ENCODE results near the gene ECPAS.

The ECPAS gene

DNA sequence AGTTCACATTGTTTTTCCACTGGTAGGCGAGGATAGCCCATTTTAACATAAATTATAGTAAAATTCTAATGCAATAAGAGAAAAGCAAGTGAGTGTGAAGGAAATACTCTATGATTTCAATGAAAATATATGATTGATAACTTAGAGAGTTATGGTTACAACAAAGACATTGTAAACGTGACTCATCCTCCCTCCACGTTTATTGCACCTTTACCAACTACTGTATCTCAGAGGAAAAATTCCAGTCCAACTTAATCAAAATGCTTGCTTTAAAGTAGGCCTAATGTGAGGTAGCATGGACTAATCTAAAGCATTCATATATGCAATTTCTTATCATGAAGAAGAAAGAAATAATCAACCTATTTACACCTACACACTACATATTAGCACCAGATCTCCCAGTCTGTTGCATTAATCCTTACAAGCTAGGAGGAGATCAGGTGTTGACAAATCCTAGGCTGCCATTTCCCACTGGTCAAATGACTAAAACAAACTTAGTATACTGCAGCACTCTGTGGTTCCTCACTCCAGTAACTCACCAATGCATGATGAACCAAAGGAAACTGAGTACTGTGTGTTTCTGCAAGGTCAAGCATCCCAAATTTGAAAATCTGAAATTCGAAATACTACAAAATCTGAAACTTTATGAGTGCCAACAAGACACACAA is 41.7 kb downstream of the ECPAS start:
- H3K36me3 ChIP-seq (ENCODE audit: control insufficient read depth, insufficient read depth, low read length), result peaks cover 83% of the 10 kb centered on the region

DNA sequence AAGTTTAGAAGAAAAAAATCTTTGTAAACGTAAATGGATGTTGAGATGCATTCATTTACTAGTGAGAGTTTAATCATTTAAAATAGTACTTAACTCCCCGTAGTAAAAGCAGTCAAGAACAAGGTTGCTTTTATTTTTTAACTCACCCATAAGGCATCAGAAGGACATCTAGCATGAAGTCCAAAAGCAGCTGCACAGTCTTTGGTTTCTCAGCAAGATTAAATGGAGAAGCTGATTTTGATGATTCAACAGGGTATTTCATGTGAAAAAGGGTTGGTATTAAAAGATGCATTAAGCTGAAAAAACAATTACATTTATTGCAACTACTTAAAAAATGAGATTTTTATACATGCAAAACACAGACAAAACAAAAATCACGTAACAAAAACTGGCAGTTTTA is 44.0 kb downstream of the ECPAS start:
- Histone ChIP-seq H3K4me1 (ENCODE audit: control insufficient read depth, insufficient read depth, low read length) (no peaks in the 10 kb centered on the region), H3K27ac (ENCODE audit: low read depth, low read length) (no peak overlapping the region), H3K27me3 (ENCODE audit: control insufficient read depth, insufficient read depth, low read length) (no peaks in the 10 kb centered on the region), H3K36me3 (ENCODE audit: control insufficient read depth, insufficient read depth, low read length) (peaks cover 87% of the 10 kb centered on the region), H3K4me3 (ENCODE audit: low read depth, low read length) (no peak overlapping the region), H3K9me3 (ENCODE audit: control insufficient read depth, insufficient read depth, low read length) (no peaks in the 10 kb centered on the region), H3K9ac (ENCODE audit: low read depth, low read length) (no peak overlapping the region)

More for the DNA sequence above, 41.7 kb downstream of the ECPAS start:
- Histone ChIP-seq H3K9ac (ENCODE audit: low read depth, low read length) (no peak overlapping the region), H3K9me3 (ENCODE audit: control insufficient read depth, insufficient read depth, low read length) (no peaks in the 10 kb centered on the region), H3K27ac (ENCODE audit: low read depth, low read length) (no peak overlapping the region), H3K4me1 (ENCODE audit: control insufficient read depth, insufficient read depth, low read length) (no peaks in the 10 kb centered on the region), H3K27me3 (ENCODE audit: control insufficient read depth, insufficient read depth, low read length) (no peaks in the 10 kb centered on the region), H3K4me3 (ENCODE audit: low read depth, low read length) (no peak overlapping the region)

DNA sequence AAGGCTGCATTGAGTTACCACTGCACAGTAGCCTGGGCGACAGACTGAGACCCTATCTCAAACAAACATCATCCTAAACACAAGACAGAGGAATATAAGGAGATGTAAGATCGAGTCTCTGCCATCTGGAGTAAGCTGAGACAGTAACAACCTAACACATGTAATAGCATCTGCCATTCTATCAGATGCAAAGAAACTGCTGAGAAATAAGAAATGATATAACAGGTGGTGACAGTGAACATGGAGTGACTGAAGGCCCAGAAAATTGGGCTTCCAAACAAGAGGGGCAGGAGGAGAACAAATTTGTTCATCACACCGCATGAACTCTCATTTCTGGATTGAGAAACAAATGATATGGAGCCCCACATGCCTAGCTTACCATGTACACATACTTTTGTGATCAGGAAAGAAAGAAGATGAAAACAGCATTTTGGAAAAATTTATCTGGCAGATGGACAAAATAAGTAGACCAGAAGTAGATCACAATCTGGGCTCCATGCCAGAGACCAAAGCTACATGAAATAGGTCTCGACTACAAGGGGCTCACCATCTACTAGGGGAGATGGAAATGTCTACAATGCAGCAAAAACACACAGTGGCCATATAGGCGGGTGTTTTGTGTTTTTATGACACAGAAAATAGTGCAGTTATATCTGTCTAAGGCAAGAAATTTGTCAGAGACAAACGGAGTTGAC is 45.5 kb downstream of the ECPAS start:
- Histone ChIP-seq H3K9ac (ENCODE audit: low read depth, low read length) (no peak overlapping the region), H3K36me3 (ENCODE audit: control insufficient read depth, insufficient read depth, low read length) (peaks cover 88% of the 10 kb centered on the region), H3K27me3 (ENCODE audit: control insufficient read depth, insufficient read depth, low read length) (no peaks in the 10 kb centered on the region), H3K4me3 (ENCODE audit: low read depth, low read length) (no peak overlapping the region), H3K4me1 (ENCODE audit: control insufficient read depth, insufficient read depth, low read length) (no peaks in the 10 kb centered on the region), H3K9me3 (ENCODE audit: control insufficient read depth, insufficient read depth, low read length) (no peaks in the 10 kb centered on the region), H3K27ac (ENCODE audit: low read depth, low read length) (no peak overlapping the region)

DNA sequence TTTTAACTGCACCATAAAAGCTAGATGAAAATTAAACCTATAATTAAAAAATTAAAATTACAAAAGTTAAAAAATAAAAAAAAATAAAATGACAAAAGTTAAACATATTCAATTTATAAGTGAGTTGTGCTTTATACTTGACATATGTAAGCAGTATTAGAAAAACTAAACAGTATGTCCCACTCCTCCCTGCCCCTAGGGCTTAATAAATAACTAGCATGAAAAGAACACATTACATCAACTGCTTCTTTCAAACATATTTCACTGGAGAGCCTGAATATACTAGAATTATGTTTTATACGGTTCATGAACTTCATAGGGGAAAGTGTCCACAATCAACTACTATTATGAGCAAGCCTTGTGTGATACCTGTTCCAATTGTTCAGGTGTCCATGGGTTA is 47.6 kb downstream of the ECPAS start:
- Histone ChIP-seq H3K4me3 (ENCODE audit: low read depth, low read length) (no peak overlapping the region), H3K27me3 (ENCODE audit: control insufficient read depth, insufficient read depth, low read length) (no peaks in the 10 kb centered on the region), H3K36me3 (ENCODE audit: control insufficient read depth, insufficient read depth, low read length) (peaks cover 88% of the 10 kb centered on the region), H3K27ac (ENCODE audit: low read depth, low read length) (no peak overlapping the region), H3K4me1 (ENCODE audit: control insufficient read depth, insufficient read depth, low read length) (no peaks in the 10 kb centered on the region), H3K9ac (ENCODE audit: low read depth, low read length) (no peak overlapping the region), H3K9me3 (ENCODE audit: control insufficient read depth, insufficient read depth, low read length) (no peaks in the 10 kb centered on the region)

DNA sequence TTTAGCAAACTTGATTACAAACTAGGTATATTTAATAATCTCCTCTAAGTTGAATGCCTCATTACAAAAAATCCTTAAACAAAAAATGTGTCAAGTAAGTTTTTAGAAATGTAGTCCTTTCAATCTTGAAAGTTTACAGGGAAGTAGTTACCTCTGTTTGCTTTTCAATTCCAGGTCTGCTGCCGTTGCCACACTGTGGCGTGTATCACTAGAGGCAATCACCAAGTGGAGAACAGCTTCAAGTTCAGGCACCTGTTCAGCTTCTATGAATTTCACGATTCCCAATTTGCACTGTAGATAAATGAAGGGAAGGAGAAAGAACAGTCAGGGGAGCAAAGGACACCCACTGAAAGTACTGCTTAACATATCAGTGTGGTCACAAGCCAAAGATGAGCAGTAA is 51.1 kb downstream of the ECPAS start:
- no peaks in the 10 kb centered on the region for H3K4me1 ChIP-seq (ENCODE audit: control insufficient read depth, insufficient read depth, low read length)
- no peaks in the 10 kb centered on the region for H3K27me3 ChIP-seq (ENCODE audit: control insufficient read depth, insufficient read depth, low read length)
- H3K27ac ChIP-seq (ENCODE audit: low read depth, low read length), result no peak overlapping the region
- no peak overlapping the region for H3K4me3 ChIP-seq (ENCODE audit: low read depth, low read length)
- peaks cover 93% of the 10 kb centered on the region for H3K36me3 ChIP-seq (ENCODE audit: control insufficient read depth, insufficient read depth, low read length)
- no peak overlapping the region for H3K9ac ChIP-seq (ENCODE audit: low read depth, low read length)
- H3K9me3 ChIP-seq (ENCODE audit: control insufficient read depth, insufficient read depth, low read length), result no peaks in the 10 kb centered on the region

DNA sequence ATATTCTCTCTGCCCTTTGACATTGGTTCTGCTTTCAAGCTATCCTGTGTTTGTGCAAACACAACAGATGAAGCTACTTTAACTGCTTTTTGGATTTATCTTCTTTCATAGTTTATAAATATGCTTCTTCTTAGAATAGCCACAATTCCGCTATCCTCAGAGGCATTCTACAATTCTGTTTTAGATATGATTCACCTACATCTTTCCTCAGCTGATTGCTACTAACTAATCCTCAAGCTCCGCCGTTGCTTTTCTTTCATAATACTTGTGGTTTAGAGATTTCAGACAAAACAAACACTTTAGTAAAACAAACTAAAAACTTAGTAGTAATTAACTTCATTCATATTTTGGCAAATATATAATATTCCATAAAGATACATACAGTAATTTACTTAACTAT is 52.5 kb downstream of the ECPAS start:
- Histone ChIP-seq H3K9me3 (ENCODE audit: control insufficient read depth, insufficient read depth, low read length) (no peaks in the 10 kb centered on the region), H3K9ac (ENCODE audit: low read depth, low read length) (no peak overlapping the region), H3K4me3 (ENCODE audit: low read depth, low read length) (no peak overlapping the region), H3K27me3 (ENCODE audit: control insufficient read depth, insufficient read depth, low read length) (no peaks in the 10 kb centered on the region), H3K4me1 (ENCODE audit: control insufficient read depth, insufficient read depth, low read length) (no peaks in the 10 kb centered on the region), H3K36me3 (ENCODE audit: control insufficient read depth, insufficient read depth, low read length) (peaks cover 94% of the 10 kb centered on the region), H3K27ac (ENCODE audit: low read depth, low read length) (no peak overlapping the region)

DNA sequence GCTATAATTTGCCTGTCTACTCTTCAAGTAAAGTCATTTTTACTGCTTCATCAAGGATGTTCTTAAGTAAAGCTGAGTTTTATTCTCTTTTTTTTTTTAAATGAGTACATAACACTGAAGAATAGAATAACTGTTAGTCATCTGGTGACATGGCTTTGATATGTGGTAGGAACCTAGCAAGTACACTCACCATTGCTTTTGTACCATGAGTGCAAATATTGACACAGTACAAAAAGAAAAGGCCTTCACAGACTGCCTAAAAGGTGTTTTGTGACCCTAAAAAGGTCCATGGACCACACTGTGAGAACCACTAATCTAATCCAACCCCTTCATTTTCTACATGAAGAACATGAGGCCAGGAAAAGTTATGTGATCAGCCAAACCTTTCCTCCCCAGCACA is 55.0 kb downstream of the ECPAS start:
- Histone ChIP-seq H3K9me3 (ENCODE audit: control insufficient read depth, insufficient read depth, low read length) (no peaks in the 10 kb centered on the region), H3K27ac (ENCODE audit: low read depth, low read length) (no peak overlapping the region), H3K36me3 (ENCODE audit: control insufficient read depth, insufficient read depth, low read length) (peaks cover 99% of the 10 kb centered on the region), H3K4me1 (ENCODE audit: control insufficient read depth, insufficient read depth, low read length) (no peaks in the 10 kb centered on the region), H3K27me3 (ENCODE audit: control insufficient read depth, insufficient read depth, low read length) (no peaks in the 10 kb centered on the region), H3K4me3 (ENCODE audit: low read depth, low read length) (no peak overlapping the region), H3K9ac (ENCODE audit: low read depth, low read length) (no peak overlapping the region)

DNA sequence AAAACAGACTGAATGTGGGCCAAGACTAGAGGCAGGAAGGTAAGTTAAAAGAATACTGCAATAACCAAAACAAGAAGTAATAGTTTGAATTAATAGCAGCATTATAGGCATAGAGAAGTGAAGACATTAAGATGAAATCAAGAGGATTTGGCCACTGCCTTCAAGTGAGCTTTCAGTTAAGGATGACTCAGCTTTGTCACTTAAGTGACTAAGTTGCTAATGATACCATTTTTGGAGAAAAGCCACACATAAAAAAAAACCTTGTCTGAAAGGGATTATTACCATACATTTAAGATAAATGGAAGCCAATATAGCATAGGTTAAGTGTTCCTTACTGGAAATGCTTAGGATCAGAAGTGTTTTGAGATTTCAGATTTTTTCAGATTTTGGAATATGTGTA is 57.0 kb downstream of the ECPAS start:
- Histone ChIP-seq H3K9ac (ENCODE audit: low read depth, low read length) (no peak overlapping the region), H3K4me3 (ENCODE audit: low read depth, low read length) (no peak overlapping the region), H3K36me3 (ENCODE audit: control insufficient read depth, insufficient read depth, low read length) (peaks cover 99% of the 10 kb centered on the region), H3K27ac (ENCODE audit: low read depth, low read length) (no peak overlapping the region), H3K9me3 (ENCODE audit: control insufficient read depth, insufficient read depth, low read length) (no peaks in the 10 kb centered on the region), H3K27me3 (ENCODE audit: control insufficient read depth, insufficient read depth, low read length) (no peaks in the 10 kb centered on the region), H3K4me1 (ENCODE audit: control insufficient read depth, insufficient read depth, low read length) (no peaks in the 10 kb centered on the region)

DNA sequence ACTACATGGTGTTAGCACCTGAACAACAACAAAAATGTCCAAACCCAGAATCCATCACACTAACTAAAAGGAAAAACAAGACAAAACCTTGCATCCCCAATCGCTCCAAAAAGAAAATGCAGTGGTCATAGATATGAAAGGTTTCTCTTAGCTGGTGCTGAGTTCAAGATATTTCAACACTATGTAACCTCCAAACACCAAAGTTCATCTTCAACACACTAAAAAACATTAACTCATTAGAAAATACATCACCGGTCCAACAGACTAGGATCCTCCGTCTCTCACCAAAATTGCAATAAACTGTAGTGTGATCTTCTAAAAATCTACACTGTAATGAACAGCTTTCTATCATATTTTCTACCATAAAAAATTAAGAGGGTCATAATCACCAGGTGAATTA is 60.8 kb downstream of the ECPAS start:
- Histone ChIP-seq H3K9me3 (ENCODE audit: control insufficient read depth, insufficient read depth, low read length) (no peaks in the 10 kb centered on the region), H3K36me3 (ENCODE audit: control insufficient read depth, insufficient read depth, low read length) (peaks cover 99% of the 10 kb centered on the region), H3K4me3 (ENCODE audit: low read depth, low read length) (no peak overlapping the region), H3K9ac (ENCODE audit: low read depth, low read length) (no peak overlapping the region), H3K4me1 (ENCODE audit: control insufficient read depth, insufficient read depth, low read length) (no peaks in the 10 kb centered on the region), H3K27me3 (ENCODE audit: control insufficient read depth, insufficient read depth, low read length) (no peaks in the 10 kb centered on the region), H3K27ac (ENCODE audit: low read depth, low read length) (no peak overlapping the region)

DNA sequence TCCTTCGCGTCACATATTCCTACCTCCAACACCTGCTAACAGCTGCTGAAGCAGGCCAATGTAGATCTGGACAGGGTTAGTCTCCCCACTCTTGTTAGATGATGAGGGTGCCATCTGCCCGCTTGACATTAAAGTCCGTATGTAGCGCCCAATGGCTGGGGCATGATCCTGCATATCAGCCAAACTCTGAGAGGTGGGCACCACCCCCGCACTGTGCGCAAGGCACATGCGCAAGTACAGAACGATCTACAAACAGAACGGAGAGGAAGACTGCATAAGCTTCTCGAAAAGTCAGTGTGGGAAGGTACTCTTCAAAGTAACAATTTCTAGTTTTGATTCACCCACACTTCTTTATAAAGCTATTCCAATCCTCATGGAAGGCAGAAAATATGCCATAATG is 69.8 kb downstream of the ECPAS start:
- Histone ChIP-seq H3K9ac (ENCODE audit: low read depth, low read length) (no peak overlapping the region), H3K36me3 (ENCODE audit: control insufficient read depth, insufficient read depth, low read length) (peaks cover 100% of the 10 kb centered on the region), H3K9me3 (ENCODE audit: control insufficient read depth, insufficient read depth, low read length) (no peaks in the 10 kb centered on the region)

DNA sequence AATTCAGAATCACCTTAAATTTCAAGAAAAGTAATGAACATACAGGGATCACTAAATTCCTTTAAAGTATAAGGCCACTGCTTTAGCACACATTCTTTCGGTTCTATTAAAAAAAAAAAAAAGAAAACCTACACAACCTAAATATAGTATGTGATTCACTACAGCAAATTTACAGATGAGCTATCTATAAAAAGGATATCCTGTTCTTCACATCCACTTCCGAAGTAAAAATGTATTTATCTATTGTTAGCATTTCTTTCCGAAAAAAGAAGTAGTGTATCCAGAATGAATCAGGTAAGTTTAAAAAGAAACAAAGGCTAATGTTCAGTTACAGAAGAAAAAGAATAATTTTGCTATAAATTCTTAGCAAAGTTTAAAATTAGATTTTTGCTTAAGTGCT is 70.2 kb downstream of the ECPAS start:
- Histone ChIP-seq H3K27me3 (ENCODE audit: control insufficient read depth, insufficient read depth, low read length) (no peaks in the 10 kb centered on the region), H3K4me3 (ENCODE audit: low read depth, low read length) (no peak overlapping the region), H3K9ac (ENCODE audit: low read depth, low read length) (no peak overlapping the region), H3K9me3 (ENCODE audit: control insufficient read depth, insufficient read depth, low read length) (no peaks in the 10 kb centered on the region), H3K36me3 (ENCODE audit: control insufficient read depth, insufficient read depth, low read length) (peaks cover 99% of the 10 kb centered on the region), H3K4me1 (ENCODE audit: control insufficient read depth, insufficient read depth, low read length) (no peaks in the 10 kb centered on the region), H3K27ac (ENCODE audit: low read depth, low read length) (no peak overlapping the region)

More for the DNA sequence above, 69.8 kb downstream of the ECPAS start:
- no peak overlapping the region for H3K27ac ChIP-seq (ENCODE audit: low read depth, low read length)
- no peaks in the 10 kb centered on the region for H3K27me3 ChIP-seq (ENCODE audit: control insufficient read depth, insufficient read depth, low read length)
- H3K4me3 ChIP-seq (ENCODE audit: low read depth, low read length), result no peak overlapping the region
- no peaks in the 10 kb centered on the region for H3K4me1 ChIP-seq (ENCODE audit: control insufficient read depth, insufficient read depth, low read length)
